ENCODE measurements around the gene GORASP2. TPM values are rescaled to one million over a fixed set of nuclear protein-coding genes. Genes with fewer than 3 reads are reported as not detected.

Gene GORASP2
- total and polyA plus RNA-seq, 2 experiments from 2014 or later = 44.5 to 45.2 TPM

GRCh38 chr2:171013851-171014250, 84.8 kb downstream of the GORASP2 start (continued):
- TF ChIP-seq ZNF331 (CRISPR knock-in tag; IDR thresholded peaks at IDR 0.05; ENCODE audit: low read depth) = no peak

GRCh38 chr2:171016125-171016524, 87.1 kb downstream of the GORASP2 start:
- peaks cover 10% of the 10 kb centered on the region for H3K27me3 Mint-ChIP-seq (ENCODE audit: insufficient read depth, low read depth, poor library complexity)
- TF ChIP-seq, protein P1, sequence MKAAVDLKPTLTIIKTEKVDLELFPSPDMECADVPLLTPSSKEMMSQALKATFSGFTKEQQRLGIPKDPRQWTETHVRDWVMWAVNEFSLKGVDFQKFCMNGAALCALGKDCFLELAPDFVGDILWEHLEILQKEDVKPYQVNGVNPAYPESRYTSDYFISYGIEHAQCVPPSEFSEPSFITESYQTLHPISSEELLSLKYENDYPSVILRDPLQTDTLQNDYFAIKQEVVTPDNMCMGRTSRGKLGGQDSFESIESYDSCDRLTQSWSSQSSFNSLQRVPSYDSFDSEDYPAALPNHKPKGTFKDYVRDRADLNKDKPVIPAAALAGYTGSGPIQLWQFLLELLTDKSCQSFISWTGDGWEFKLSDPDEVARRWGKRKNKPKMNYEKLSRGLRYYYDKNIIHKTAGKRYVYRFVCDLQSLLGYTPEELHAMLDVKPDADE (IDR thresholded peaks at IDR 0.05) = no peak
- TF ChIP-seq ZNF331 (CRISPR knock-in tag; IDR thresholded peaks at IDR 0.05; ENCODE audit: low read depth) (no peak), CREB1 (CRISPR knock-in tag; IDR thresholded peaks at IDR 0.05; ENCODE audit: low read depth) (no peak), NANOG (IDR thresholded peaks at IDR 0.05; ENCODE audit: borderline replicate concordance) (no peak), ZNF114 (CRISPR knock-in tag; IDR thresholded peaks at IDR 0.05) (no peak), POLR2AphosphoS5 (IDR thresholded peaks at IDR 0.05; ENCODE audit: low read depth) (no peak), ZNF462 (CRISPR knock-in tag; IDR thresholded peaks at IDR 0.05) (no peak)

More at GRCh38 chr2:171016125-171016524, 87.1 kb downstream of the GORASP2 start:
- no peak overlapping the region for H2AFZ ChIP-seq
- H3K4me3 ChIP-seq = no peak overlapping the region
- H3K9me3 Mint-ChIP-seq = no peaks in the 10 kb centered on the region
- H3F3A ChIP-seq (replicated peaks; ENCODE audit: low read depth) = no peaks in the 10 kb centered on the region
- H3K4me3 Mint-ChIP-seq = no peak overlapping the region
- no peak overlapping the region for H3K27ac ChIP-seq (ENCODE audit: low read depth)
- no peaks in the 10 kb centered on the region for H3K4me1 ChIP-seq (ENCODE audit: insufficient read depth)
- no peaks in the 10 kb centered on the region for H3K79me2 ChIP-seq (replicated peaks; ENCODE audit: insufficient read depth)
- H3K4me2 ChIP-seq = no peak overlapping the region
- H3K27me3 ChIP-seq (ENCODE audit: insufficient read depth) = no peaks in the 10 kb centered on the region
- ATAC-seq (no peak), DNase-seq (ENCODE audit: low spot score) (no peak)
- no peaks in the 10 kb centered on the region for H3K9me2 ChIP-seq (ENCODE audit: insufficient read depth)
- no peaks in the 10 kb centered on the region for H4K20me1 ChIP-seq (replicated peaks; ENCODE audit: insufficient read depth)
- H3K36me3 Mint-ChIP-seq (ENCODE audit: low read depth) = peaks cover 23% of the 10 kb centered on the region
- H3K4me1 Mint-ChIP-seq = peaks cover 2% of the 10 kb centered on the region; the same call in 1 of the 3 replicates
- H3K27ac Mint-ChIP-seq = no peak overlapping the region
- H3K36me3 ChIP-seq (ENCODE audit: insufficient read depth) = peaks cover 7% of the 10 kb centered on the region; the same call in 1 of the 2 replicates

Other genes starting within 250 kb of the GORASP2 start
- gene SP5, start 213.9 kb upstream of the GORASP2 start, total RNA-seq (2014; rRNA removed; shearing (Covaris generic)) = 0.21 TPM in 1 of 2 replicates, not detected in the other
- 0.32 and 0.42 TPM in 2 replicates for gene SP5, start 213.9 kb upstream of the GORASP2 start, polyA plus RNA-seq (2016; fragmentation: Nextera tagmentation; extraction: Ambion mirVana)
- gene ERICH2, start 158.9 kb upstream of the GORASP2 start, total RNA-seq (2014; rRNA removed; shearing (Covaris generic)) = 2.1 TPM in 1 of 2 replicates, not detected in the other
- gene ERICH2, start 158.9 kb upstream of the GORASP2 start, polyA plus RNA-seq (2016; fragmentation: Nextera tagmentation; extraction: Ambion mirVana) = 3.2 and 3.5 TPM in 2 replicates
- gene GAD1, start 112.4 kb upstream of the GORASP2 start, total RNA-seq (2014; rRNA removed; shearing (Covaris generic)) = 0.17 and 0.47 TPM in 2 replicates
- 0.34 TPM in 1 of 2 replicates, not detected in the other for gene GAD1, start 112.4 kb upstream of the GORASP2 start, polyA plus RNA-seq (2016; fragmentation: Nextera tagmentation; extraction: Ambion mirVana)
- gene TLK1, start 231.6 kb downstream of the GORASP2 start, total RNA-seq (2014; rRNA removed; shearing (Covaris generic)) = 39.7 and 41.2 TPM in 2 replicates
- gene TLK1, start 231.6 kb downstream of the GORASP2 start, polyA plus RNA-seq (2016; fragmentation: Nextera tagmentation; extraction: Ambion mirVana) = 37.0 and 45.0 TPM in 2 replicates